ENCODE results near the gene TLE1. TPM values are rescaled to one million over a fixed set of nuclear protein-coding genes. Genes with fewer than 3 reads are reported as not detected.
"Not testable (repeated sequence)": the region's sequence is repeated elsewhere in the genome, so short reads cannot be mapped to it uniquely, and the experiment has no call there.

The TLE1 gene
- 10 to 100 TPM; 17.1 to 42.8 TPM for total RNA-seq

DNA sequence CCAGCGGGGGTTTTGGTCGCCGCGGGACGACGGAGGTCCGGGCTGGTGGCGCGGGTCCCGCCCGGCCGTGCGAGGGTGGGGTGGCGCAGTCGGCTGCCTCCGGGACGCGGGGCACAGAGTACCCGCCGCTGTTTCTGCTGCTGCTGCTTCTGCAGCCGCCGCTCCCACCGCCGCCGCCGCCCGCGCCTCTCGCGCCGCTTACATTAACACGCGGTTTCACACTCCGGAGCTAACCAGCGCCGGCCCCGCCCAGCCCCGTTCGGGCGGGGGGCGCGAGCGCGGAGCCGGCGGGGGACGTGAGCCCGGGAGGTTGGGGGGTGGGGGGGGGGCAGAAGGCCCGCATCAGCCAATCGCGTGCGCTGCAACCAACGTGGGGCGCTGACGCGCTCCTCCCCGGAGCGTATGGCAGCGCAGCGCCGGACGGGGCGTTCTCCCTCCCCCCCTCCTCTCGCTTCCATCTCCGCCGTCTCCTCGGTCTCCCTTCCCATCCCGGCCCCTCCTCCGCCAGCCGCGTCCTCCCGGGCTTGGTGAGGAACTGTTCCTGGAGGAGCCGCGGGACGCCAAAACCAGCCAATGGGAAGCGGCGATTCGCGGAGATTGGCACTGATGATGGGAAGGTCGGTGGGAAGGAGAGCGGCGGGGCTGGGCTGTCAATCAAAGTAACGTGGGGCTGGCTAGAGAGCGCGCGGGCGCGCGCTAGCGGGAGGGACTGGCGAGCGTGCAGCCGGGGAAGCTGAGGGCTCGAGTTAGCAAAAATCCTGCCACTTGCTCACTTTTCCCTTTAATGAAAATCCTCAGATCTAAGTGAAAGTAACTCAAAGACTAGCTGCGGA is at the start of gene TLE1:
Gene TLE1, minus strand, starts transcription at position 205 of the 833 bp plus-strand sequence. CDS start 1,307 bp downstream, outside the sequence.
- Histone ChIP-seq H3K27me3 (peaks cover 0 to 6% of the 10 kb centered on the region in 2 donors), H3K27ac (peak within 1 kb of the TSS; percentile 83 to 86), H3K4me3 (peak within 1 kb of the TSS; percentile 62 to 75), H3K36me3 (no peaks in the 10 kb centered on the region), H3K4me1 (peaks cover 0 to 24% of the 10 kb centered on the region in 2 donors), H3K9me3 (no peaks in the 10 kb centered on the region)
- peak; percentile 100 for DNase-seq (ENCODE audit: low spot score)
- TF ChIP-seq CTCF (IDR thresholded peaks at IDR 0.05): no peak

DNA sequence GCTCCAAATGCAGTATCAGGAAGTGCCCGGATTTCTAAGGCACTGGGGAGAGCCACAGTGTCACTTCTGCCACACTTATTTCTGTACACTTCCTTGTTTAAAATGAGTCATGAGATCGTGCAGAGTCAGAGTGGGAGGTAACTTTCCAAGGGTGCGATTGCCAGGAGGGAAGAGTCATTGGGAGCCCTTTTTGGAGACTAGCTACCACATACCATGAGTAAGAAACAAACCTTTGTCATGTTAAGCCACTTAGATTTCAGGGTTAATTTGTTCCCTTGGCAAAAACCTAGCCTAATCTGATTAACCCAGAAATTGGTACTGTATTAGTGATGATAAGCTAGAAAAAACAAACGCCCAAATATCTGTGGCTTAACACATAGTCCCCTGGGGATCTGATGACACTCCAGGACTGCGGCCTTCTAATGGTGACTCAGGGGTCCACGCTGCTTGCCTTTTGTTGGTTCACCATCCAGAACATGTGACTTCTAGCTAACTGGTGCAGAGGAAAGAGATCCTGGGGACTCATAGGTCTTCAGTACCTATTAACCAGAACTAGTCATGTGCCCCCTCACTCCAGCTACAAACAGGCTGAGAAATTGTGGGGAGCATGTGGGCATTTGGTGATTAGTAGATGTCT is 48.6 kb upstream of the TLE1 start:
- peak; percentile 64 for DNase-seq (ENCODE audit: low spot score)
- Histone ChIP-seq H3K27me3 (no peaks in the 10 kb centered on the region), H3K4me1 (no peaks in the 10 kb centered on the region)

GRCh38 chr9:81730498-81730897 is 41.2 kb upstream of the TLE1 start:
- not testable (repeated sequence) for H3K27me3 ChIP-seq; H3K4me1 ChIP-seq; H3K27ac ChIP-seq; H3K36me3 ChIP-seq; H3K4me3 ChIP-seq; DNase-seq (ENCODE audit: low spot score); H3K9me3 ChIP-seq

More for the DNA sequence above, 48.6 kb upstream of the TLE1 start:
- H3K36me3 ChIP-seq: no peaks in the 10 kb centered on the region
- no peak for TF ChIP-seq CTCF (IDR thresholded peaks at IDR 0.05)
- H3K27ac ChIP-seq: no peak overlapping the region
- H3K9me3 ChIP-seq: peaks cover 0 to 5% of the 10 kb centered on the region in 2 donors
- no peak overlapping the region for H3K4me3 ChIP-seq

DNA sequence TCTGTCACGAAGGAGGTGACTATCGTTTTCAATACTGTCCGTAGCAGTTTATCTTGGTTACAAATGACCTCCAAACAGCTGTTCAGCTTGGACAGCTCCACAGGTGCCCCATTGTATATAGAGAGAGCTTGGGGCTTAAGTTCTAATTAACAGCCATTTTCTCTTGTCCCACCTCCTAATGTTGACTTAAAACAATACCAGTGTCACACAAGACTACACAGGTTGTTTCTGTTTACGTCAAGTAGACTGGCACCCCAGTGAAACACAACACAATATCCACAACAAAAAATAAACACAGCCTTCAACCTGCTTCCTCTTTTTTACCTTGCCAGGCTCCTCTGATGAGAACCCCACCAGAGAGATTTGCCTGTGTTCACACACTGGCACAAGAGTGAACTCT is 39.8 kb upstream of the TLE1 start:
- Histone ChIP-seq H3K4me3 (no peak overlapping the region), H3K36me3 (no peaks in the 10 kb centered on the region), H3K9me3 (no peaks in the 10 kb centered on the region), H3K27me3 (no peaks in the 10 kb centered on the region), H3K27ac (no peak overlapping the region), H3K4me1 (no peaks in the 10 kb centered on the region)
- TF ChIP-seq CTCF (IDR thresholded peaks at IDR 0.05): no peak
- DNase-seq (ENCODE audit: low spot score): peak; percentile 21

DNA sequence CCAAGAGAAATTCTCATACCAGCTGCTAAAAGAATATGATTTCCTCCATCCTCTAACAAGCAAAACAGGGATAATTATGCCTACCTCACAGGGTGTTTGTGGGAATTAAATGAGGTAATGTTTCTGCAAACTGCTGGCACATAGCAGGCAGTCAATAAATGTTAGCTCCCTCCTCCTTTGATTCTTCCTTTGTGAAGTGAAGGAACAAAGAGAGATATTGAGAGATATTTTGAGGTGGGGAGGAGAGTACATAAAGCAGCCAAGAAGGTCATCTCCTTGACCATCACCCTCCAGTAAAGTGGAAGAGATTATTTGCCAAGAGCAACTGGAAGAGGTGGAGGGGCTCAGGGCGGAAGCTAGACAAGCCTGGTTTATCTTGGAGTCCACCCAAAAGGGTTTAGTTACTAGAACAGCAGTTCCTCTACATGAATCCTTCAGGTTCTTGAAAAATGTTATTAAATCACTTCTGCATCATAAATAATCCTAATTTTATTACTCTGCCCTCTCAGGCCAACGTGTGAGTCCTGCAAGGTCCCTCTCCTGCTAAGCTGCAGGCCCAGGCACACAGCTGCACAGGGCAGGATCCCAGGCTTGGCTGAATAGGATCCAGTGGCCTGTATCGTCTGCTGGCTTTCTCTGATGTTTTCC is 35.0 kb upstream of the TLE1 start:
- Histone ChIP-seq H3K27me3 (no peaks in the 10 kb centered on the region), H3K36me3 (no peaks in the 10 kb centered on the region), H3K4me1 (no peaks in the 10 kb centered on the region), H3K27ac (no peak overlapping the region), H3K4me3 (no peak overlapping the region), H3K9me3 (no peaks in the 10 kb centered on the region)
- peak; percentile 50 for DNase-seq (ENCODE audit: low spot score)
- no peak for TF ChIP-seq CTCF (IDR thresholded peaks at IDR 0.05)

DNA sequence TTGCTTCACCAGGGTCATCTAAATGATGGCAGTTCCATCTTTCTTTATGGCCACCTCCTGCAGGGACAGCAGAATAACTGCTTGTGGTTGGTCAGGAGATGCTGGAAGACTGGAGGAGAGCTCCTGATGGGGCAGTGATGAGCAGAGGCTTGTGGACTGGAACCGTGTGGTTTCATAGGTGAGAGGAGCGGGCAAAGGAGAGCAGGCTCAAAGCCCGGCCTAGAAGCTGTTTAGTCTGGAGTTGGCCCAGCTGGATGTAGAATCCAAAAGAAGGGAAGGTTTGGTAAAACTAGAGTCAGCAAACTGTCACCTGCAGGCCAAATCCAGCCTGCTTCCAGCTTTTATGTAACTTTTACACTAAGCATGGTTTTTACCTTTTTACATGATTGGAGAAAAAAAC is 32.9 kb upstream of the TLE1 start:
- H3K36me3 ChIP-seq: no peaks in the 10 kb centered on the region
- no peaks in the 10 kb centered on the region for H3K27me3 ChIP-seq
- no peaks in the 10 kb centered on the region for H3K4me1 ChIP-seq
- no peaks in the 10 kb centered on the region for H3K9me3 ChIP-seq
- DNase-seq (ENCODE audit: low spot score): peak; percentile 5
- TF ChIP-seq CTCF (IDR thresholded peaks at IDR 0.05): no peak
- H3K4me3 ChIP-seq: no peak overlapping the region
- H3K27ac ChIP-seq: no peak overlapping the region

Measured in right atrium auricular region (tissue), 2 donors.